D721Med (cell line): ENCODE measurements around the gene ZPBP.

ENCODE experiments used
- DNase-seq: peaks from one replicate; pipeline ENCODE4 v3.0.0; 2011; ENCODE audit warnings: low spot score; ENCODE audit not compliant: insufficient read length
- FAIRE-seq: peaks from 2 replicates; lab custom pipeline; 2011; peaks lifted over from hg19 to GRCh38; lab: Jason Lieb, UNC
- TF ChIP-seq, protein P1 (sequence below): IDR thresholded peaks from 2 replicates; pipeline ENCODE4 v1.5.1; 2012; ENCODE audit warnings: mild to moderate bottlenecking, control low read depth; ENCODE audit not compliant: insufficient read depth; ENCODE audit errors: missing control alignments

Gene ZPBP

DNA sequence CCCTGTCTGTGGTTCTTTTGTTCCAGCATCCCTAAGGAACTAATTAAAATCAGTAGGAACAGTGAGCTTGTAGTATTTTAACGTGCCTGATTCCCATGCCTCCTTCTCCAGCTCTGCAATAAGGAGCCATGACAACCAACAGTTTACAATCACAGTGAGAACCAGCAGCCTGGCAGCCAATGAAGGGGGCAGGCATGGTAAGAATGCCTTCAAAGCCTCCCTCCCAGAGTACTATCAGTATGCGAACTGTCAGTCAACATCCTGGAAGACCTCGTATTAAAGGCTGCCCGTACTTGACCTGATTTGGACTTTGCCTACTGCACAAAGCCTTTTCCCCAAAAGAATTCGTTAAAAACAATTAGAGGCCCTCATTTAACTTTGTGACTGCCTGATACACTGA is 7.7 kb downstream of the ZPBP start:
- TF ChIP-seq, protein P1, sequence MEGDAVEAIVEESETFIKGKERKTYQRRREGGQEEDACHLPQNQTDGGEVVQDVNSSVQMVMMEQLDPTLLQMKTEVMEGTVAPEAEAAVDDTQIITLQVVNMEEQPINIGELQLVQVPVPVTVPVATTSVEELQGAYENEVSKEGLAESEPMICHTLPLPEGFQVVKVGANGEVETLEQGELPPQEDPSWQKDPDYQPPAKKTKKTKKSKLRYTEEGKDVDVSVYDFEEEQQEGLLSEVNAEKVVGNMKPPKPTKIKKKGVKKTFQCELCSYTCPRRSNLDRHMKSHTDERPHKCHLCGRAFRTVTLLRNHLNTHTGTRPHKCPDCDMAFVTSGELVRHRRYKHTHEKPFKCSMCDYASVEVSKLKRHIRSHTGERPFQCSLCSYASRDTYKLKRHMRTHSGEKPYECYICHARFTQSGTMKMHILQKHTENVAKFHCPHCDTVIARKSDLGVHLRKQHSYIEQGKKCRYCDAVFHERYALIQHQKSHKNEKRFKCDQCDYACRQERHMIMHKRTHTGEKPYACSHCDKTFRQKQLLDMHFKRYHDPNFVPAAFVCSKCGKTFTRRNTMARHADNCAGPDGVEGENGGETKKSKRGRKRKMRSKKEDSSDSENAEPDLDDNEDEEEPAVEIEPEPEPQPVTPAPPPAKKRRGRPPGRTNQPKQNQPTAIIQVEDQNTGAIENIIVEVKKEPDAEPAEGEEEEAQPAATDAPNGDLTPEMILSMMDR = no peak
- no peak for FAIRE-seq
- DNase-seq = no peak

DNA sequence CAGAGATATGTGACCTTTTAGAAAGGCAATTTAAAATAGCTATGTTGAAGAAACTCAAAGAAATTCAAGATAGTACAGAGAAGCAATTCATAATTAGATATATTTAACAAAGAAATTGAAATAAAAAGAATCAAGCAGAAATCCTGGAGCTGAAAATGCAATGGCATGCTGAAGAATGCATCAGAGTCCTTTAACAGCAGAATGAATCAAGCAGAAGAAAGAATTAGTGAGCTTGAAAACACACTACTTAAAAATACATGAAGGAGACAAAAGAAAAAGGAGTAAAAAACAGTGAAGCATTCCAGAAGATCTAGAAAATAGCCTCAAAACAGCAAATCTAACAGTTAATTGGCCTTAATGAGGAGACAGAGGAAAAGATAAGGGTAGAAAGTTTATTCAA is 20.0 kb downstream of the ZPBP start:
- TF ChIP-seq, protein P1 = no peak
- FAIRE-seq = no peak
- no peak for DNase-seq

DNA sequence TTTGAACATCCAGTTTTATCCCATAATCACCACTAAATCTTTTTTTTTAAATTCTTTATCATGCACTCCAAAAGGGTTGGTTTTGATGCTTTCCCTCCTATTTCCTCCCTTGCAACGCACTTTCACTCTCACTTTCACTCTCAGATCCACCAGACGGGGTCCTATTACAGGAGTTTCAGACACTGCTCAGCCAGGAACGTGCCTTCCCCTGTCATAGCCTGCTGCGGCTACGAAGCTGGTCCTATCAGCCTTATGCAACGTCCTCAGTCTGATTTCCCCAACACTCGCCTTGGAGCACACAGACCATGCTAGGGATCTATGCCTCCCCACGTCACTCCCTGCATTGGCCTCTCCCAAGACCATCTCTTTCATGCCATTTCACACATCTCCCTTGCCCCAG is 23.4 kb downstream of the ZPBP start:
- FAIRE-seq = no peak
- DNase-seq = no peak
- TF ChIP-seq, protein P1 = no peak

DNA sequence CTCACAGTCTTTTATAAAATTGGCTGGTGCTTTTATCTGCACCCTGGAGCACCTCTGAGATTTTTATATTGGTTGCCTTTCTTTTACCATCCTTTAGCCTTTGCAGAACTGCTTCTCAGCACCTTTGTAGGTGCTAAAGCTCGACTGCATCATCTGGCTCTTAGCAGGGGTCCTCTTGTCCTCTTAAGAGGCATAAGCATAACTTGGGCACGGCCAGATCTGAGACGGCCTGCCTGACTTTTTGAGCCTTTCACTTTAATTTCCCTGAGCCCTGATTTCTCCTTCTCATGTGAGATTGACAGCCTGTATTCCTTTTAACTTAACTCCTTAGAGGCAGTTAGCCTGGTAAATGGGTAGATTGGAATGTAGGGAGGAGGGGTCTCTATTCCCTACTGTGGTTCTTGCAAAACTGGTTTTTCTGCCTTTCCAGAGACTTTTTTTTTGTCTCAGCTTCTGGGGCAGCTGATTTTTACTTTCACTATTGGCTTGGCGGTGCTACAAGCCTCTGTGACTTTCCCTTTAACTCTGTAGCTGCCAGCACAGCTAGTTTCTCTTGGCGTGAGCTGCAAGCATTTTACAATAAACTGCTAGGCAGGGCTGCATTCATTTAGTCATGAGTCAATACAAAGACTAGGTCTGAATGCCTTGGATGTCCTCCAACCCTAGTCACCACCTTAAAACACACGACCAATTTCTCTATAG is 24.0 kb downstream of the ZPBP start:
- no peak for DNase-seq
- FAIRE-seq = no peak
- TF ChIP-seq, protein P1 = no peak

DNA sequence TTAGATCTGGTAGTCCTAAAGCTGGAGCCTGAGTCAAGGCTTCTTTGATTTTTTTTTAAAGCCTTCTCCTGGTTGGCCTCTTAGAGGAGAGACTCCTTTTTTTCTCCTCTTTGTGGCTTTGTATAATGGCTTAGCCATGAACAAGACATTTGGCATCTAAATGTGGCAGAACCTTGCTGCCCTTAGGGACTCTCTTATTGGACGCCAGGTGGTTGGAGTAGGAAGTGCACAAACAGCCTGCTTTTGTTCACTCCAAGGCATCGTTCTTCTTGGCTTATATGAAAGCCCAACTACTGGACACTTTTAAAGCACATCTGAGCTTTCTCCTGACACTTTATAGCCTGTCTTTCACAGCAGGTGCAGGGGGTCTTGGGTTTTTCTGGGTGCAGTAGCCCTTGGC is 25.0 kb downstream of the ZPBP start:
- DNase-seq (no peak), FAIRE-seq (no peak)
- TF ChIP-seq, protein P1 = no peak

DNA sequence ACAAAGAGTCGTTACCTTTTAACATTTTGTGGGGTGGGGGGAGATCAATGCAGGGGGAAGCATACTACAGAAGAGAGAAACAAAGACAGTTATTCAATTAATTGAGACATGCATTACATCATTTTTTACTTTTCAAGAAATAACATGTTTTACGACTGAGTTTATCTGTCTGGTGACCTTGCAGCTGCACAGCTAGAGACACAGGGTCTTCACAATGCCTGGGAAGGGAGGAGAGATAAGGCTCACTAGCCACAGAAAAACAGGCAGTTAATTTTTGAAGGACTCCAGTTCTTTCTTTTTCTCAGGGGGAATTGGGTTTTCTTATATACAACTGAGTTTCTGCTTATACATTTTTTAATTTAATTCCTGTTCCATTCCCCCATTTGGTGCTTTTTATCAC is 30.1 kb downstream of the ZPBP start:
- TF ChIP-seq, protein P1 = no peak
- FAIRE-seq (no peak), DNase-seq (no peak)

DNA sequence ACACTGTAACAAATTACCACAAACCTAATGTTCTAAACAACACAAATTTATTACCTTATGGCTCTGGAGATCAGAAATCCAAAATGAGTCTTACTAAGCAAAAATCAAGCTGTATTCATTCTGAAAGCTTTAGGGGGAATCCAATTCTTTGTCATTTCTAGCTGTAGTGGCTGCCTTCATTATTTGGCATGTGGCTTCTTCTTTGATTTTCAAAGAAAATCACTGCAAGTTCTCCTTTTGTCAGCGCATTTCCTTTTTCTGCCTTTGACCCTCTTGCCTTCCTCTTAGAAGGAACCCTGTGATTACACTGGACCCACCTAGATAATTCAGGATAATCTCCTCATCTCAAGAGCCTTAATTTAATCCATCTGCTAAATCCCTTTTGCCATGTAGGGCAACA is 36.9 kb downstream of the ZPBP start:
- no peak for DNase-seq
- peak; percentile 96 for FAIRE-seq
- TF ChIP-seq, protein P1 = no peak
